Mucosa of descending colon (tissue), 3 donors: ENCODE data around the gene MPDZ. TPM values are rescaled to one million over a fixed set of nuclear protein-coding genes. Genes with fewer than 3 reads are reported as not detected.

Source experiments
- ATAC-seq: fragments of 200-7000 bp; cut with Tn5 transposase; one replicate; pipeline ENCODE4 v1.9.1; 2020; ENCODE audit warnings: mild to moderate bottlenecking, moderate library complexity
- DNase-seq, 3 donors: peaks; one replicate each; pipeline ENCODE4 v3.0.0-alpha.2; 2020
- H3K36me3 ChIP-seq: fragments of 200-600 bp; one replicate; pipeline ENCODE4 v1.8.0; 2021; ENCODE audit warnings: low read depth, mild to moderate bottlenecking
- H3K4me1 ChIP-seq: fragments of 200-600 bp; one replicate; pipeline ENCODE4 v1.8.0; 2021; ENCODE audit warnings: low read depth, mild to moderate bottlenecking
- H3K4me3 ChIP-seq: fragments of 200-600 bp; one replicate; pipeline ENCODE4 v1.8.0; 2021; ENCODE audit warnings: mild to moderate bottlenecking
- H3K9me3 ChIP-seq: fragments of 200-600 bp; one replicate; pipeline ENCODE4 v1.8.0; 2021; ENCODE audit warnings: mild to moderate bottlenecking
- CTCF ChIP-seq: fragments of 200-600 bp; IDR thresholded peaks from one replicate; pipeline ENCODE4 v1.8.0; 2022; ENCODE audit warnings: antibody characterized with exemption, mild to moderate bottlenecking
- intact Hi-C, 2 donors: fragments of 100-400 bp; cut with DNase I in 1 of 2; cut with micrococcal nuclease in 1 of 2; formaldehyde crosslinking; loops; one replicate each; pipeline versions ENCODE4 v1.11.0 to v1.11.1; 2022; cut with DNase I, micrococcal nuclease
- total RNA-seq, 3 donors: library from RNA; stranded (reverse); fragmentation: NEBNext Ultra II Directional in 2 of 3; extraction: Animal tissue kit (Norgen Biotek cat#: 25700) in 2 of 3; gene quantifications; one replicate each; pipeline versions ENCODE4 v1.2.1 to v1.2.4, GENCODE V29; 2021 to 2023
- donor health status: DM: no; HTN: no; CAD: no; lungs with moderate emphysema.
- donor health status: DM: no; HTN: no; CAD: no.
- donor health status: DM: no; HTN: yes; CAD: no.

MPDZ gene
- total RNA-seq, 3 donors from 2014 or later, result 3.4 to 50.7 (median 4.9) TPM

- H3K4me1 ChIP-seq, result no peaks in the 10 kb centered on the region
- no peaks in the 10 kb centered on the region for H3K9me3 ChIP-seq
- intact Hi-C loops, result no loop called here
- no peak for TF ChIP-seq CTCF
- DNase-seq, result no peak
- no peak for ATAC-seq
- no peak overlapping the region for H3K4me3 ChIP-seq
- H3K36me3 ChIP-seq, result no peaks in the 10 kb centered on the region
These were observed 97.8 kb downstream of the MPDZ start for GRCh38 chr9:13181652-13182051.

- ATAC-seq (no peak), DNase-seq (no peak)
- no peaks in the 10 kb centered on the region for H3K9me3 ChIP-seq
- no peak overlapping the region for H3K4me3 ChIP-seq
- TF ChIP-seq CTCF, result no peak
- H3K4me1 ChIP-seq, result no peaks in the 10 kb centered on the region
- intact Hi-C loops, result no loop called here
- no peaks in the 10 kb centered on the region for H3K36me3 ChIP-seq
These were observed 100.2 kb downstream of the MPDZ start for GRCh38 chr9:13179257-13179656.

GRCh38 chr9:13175732-13176131, 103.8 kb downstream of the MPDZ start:
- Histone ChIP-seq H3K4me3 (no peak overlapping the region), H3K9me3 (no peaks in the 10 kb centered on the region), H3K4me1 (no peaks in the 10 kb centered on the region), H3K36me3 (no peaks in the 10 kb centered on the region)
- DNase-seq (no peak), ATAC-seq (no peak)
- intact Hi-C loops, result no loop called here
- TF ChIP-seq CTCF, result no peak

- ATAC-seq, result no peak
- no peak for DNase-seq
- TF ChIP-seq CTCF, result no peak
- Histone ChIP-seq H3K36me3 (no peaks in the 10 kb centered on the region), H3K4me3 (no peak overlapping the region), H3K9me3 (no peaks in the 10 kb centered on the region), H3K4me1 (no peaks in the 10 kb centered on the region)
- intact Hi-C loops, result no loop called here
These were observed 104.4 kb downstream of the MPDZ start for GRCh38 chr9:13174906-13175639.

GRCh38 chr9:13173553-13173952, 105.9 kb downstream of the MPDZ start:
- no peak for ATAC-seq
- TF ChIP-seq CTCF, result no peak
- no peaks in the 10 kb centered on the region for H3K4me1 ChIP-seq
- H3K9me3 ChIP-seq, result no peaks in the 10 kb centered on the region
- no peaks in the 10 kb centered on the region for H3K36me3 ChIP-seq
- intact Hi-C loops, result no loop called here
- DNase-seq, result no peak
- no peak overlapping the region for H3K4me3 ChIP-seq

GRCh38 chr9:13171261-13171660, 108.2 kb downstream of the MPDZ start:
- no peak for TF ChIP-seq CTCF
- ATAC-seq (no peak), DNase-seq (no peak)
- Histone ChIP-seq H3K9me3 (no peaks in the 10 kb centered on the region), H3K4me1 (no peaks in the 10 kb centered on the region), H3K36me3 (no peaks in the 10 kb centered on the region), H3K4me3 (no peak overlapping the region)
- intact Hi-C loops, result no loop called here
